ENCODE measurements around the gene FHL5. TPM values are rescaled to one million over a fixed set of nuclear protein-coding genes. Genes with fewer than 3 reads are reported as not detected.

Gene FHL5
- polyA plus RNA-seq, 1 donor, result 0.67 TPM

GRCh38 chr6:96645106-96645505, 82.2 kb downstream of the FHL5 start:
- H3K4me3 ChIP-seq (ENCODE audit: low read length), result no peak overlapping the region
- no peaks in the 10 kb centered on the region for H3K4me1 ChIP-seq (ENCODE audit: control insufficient read depth, insufficient read depth, low read length)
- H3K27me3 ChIP-seq (ENCODE audit: control insufficient read depth, insufficient read depth, low read length), result no peaks in the 10 kb centered on the region
- no peaks in the 10 kb centered on the region for H3K36me3 ChIP-seq (ENCODE audit: control insufficient read depth, insufficient read depth, low read length)
- H3K27ac ChIP-seq (ENCODE audit: low read length), result no peak overlapping the region
- no peak for DNase-seq
- WGBS (ENCODE audit: insufficient coverage, low lambda C conversion rate), result 89% methylated on average over 3 of the region's 5 CpGs
- H3K9me3 ChIP-seq (ENCODE audit: control insufficient read depth, low read depth, low read length), result no peaks in the 10 kb centered on the region

GRCh38 chr6:96649926-96650325, 87.0 kb downstream of the FHL5 start:
- Histone ChIP-seq H3K27ac (ENCODE audit: low read length) (no peak overlapping the region), H3K27me3 (ENCODE audit: control insufficient read depth, insufficient read depth, low read length) (no peaks in the 10 kb centered on the region), H3K9me3 (ENCODE audit: control insufficient read depth, low read depth, low read length) (no peaks in the 10 kb centered on the region), H3K4me1 (ENCODE audit: control insufficient read depth, insufficient read depth, low read length) (no peaks in the 10 kb centered on the region), H3K4me3 (ENCODE audit: low read length) (no peak overlapping the region), H3K36me3 (ENCODE audit: control insufficient read depth, insufficient read depth, low read length) (no peaks in the 10 kb centered on the region)
- DNase-seq, result no peak
- 88% methylated on average over 3 of the region's 3 CpGs for WGBS (ENCODE audit: insufficient coverage, low lambda C conversion rate)

- no peak overlapping the region for H3K4me3 ChIP-seq (ENCODE audit: low read length)
- no CpG with 5 or more reads among the region's 1 CpG for WGBS (ENCODE audit: insufficient coverage, low lambda C conversion rate)
- no peaks in the 10 kb centered on the region for H3K27me3 ChIP-seq (ENCODE audit: control insufficient read depth, insufficient read depth, low read length)
- H3K4me1 ChIP-seq (ENCODE audit: control insufficient read depth, insufficient read depth, low read length), result no peaks in the 10 kb centered on the region
- no peaks in the 10 kb centered on the region for H3K36me3 ChIP-seq (ENCODE audit: control insufficient read depth, insufficient read depth, low read length)
- no peak for DNase-seq
- H3K9me3 ChIP-seq (ENCODE audit: control insufficient read depth, low read depth, low read length), result no peaks in the 10 kb centered on the region
- no peak overlapping the region for H3K27ac ChIP-seq (ENCODE audit: low read length)
These were observed 88.9 kb downstream of the FHL5 start for GRCh38 chr6:96651816-96652215.

- H3K27ac ChIP-seq (ENCODE audit: low read length), result no peak overlapping the region
- DNase-seq, result no peak
- no peaks in the 10 kb centered on the region for H3K4me1 ChIP-seq (ENCODE audit: control insufficient read depth, insufficient read depth, low read length)
- H3K9me3 ChIP-seq (ENCODE audit: control insufficient read depth, low read depth, low read length), result no peaks in the 10 kb centered on the region
- no peak overlapping the region for H3K4me3 ChIP-seq (ENCODE audit: low read length)
- no peaks in the 10 kb centered on the region for H3K36me3 ChIP-seq (ENCODE audit: control insufficient read depth, insufficient read depth, low read length)
- 88% methylated on average over 1 of the region's 2 CpGs for WGBS (ENCODE audit: insufficient coverage, low lambda C conversion rate)
- H3K27me3 ChIP-seq (ENCODE audit: control insufficient read depth, insufficient read depth, low read length), result no peaks in the 10 kb centered on the region
These were observed 89.6 kb downstream of the FHL5 start for GRCh38 chr6:96652552-96652951.

GRCh38 chr6:96653181-96653580, 90.3 kb downstream of the FHL5 start:
- no CpG with 5 or more reads among the region's 1 CpG for WGBS (ENCODE audit: insufficient coverage, low lambda C conversion rate)
- Histone ChIP-seq H3K27me3 (ENCODE audit: control insufficient read depth, insufficient read depth, low read length) (no peaks in the 10 kb centered on the region), H3K9me3 (ENCODE audit: control insufficient read depth, low read depth, low read length) (no peaks in the 10 kb centered on the region), H3K27ac (ENCODE audit: low read length) (no peak overlapping the region), H3K4me3 (ENCODE audit: low read length) (no peak overlapping the region), H3K36me3 (ENCODE audit: control insufficient read depth, insufficient read depth, low read length) (no peaks in the 10 kb centered on the region), H3K4me1 (ENCODE audit: control insufficient read depth, insufficient read depth, low read length) (no peaks in the 10 kb centered on the region)
- no peak for DNase-seq

GRCh38 chr6:96656567-96656966, 93.6 kb downstream of the FHL5 start:
- DNase-seq, result no peak
- no peaks in the 10 kb centered on the region for H3K27me3 ChIP-seq (ENCODE audit: control insufficient read depth, insufficient read depth, low read length)
- no peaks in the 10 kb centered on the region for H3K9me3 ChIP-seq (ENCODE audit: control insufficient read depth, low read depth, low read length)
- no peak overlapping the region for H3K4me3 ChIP-seq (ENCODE audit: low read length)
- H3K36me3 ChIP-seq (ENCODE audit: control insufficient read depth, insufficient read depth, low read length), result no peaks in the 10 kb centered on the region
- H3K4me1 ChIP-seq (ENCODE audit: control insufficient read depth, insufficient read depth, low read length), result no peaks in the 10 kb centered on the region
- WGBS (ENCODE audit: insufficient coverage, low lambda C conversion rate), result 100% methylated on average over 1 of the region's 1 CpG
- no peak overlapping the region for H3K27ac ChIP-seq (ENCODE audit: low read length)

GRCh38 chr6:96657344-96657743, 94.4 kb downstream of the FHL5 start:
- no peaks in the 10 kb centered on the region for H3K9me3 ChIP-seq (ENCODE audit: control insufficient read depth, low read depth, low read length)
- H3K4me1 ChIP-seq (ENCODE audit: control insufficient read depth, insufficient read depth, low read length), result no peaks in the 10 kb centered on the region
- no peaks in the 10 kb centered on the region for H3K36me3 ChIP-seq (ENCODE audit: control insufficient read depth, insufficient read depth, low read length)
- DNase-seq, result no peak
- no CpG with 5 or more reads among the region's 5 CpGs for WGBS (ENCODE audit: insufficient coverage, low lambda C conversion rate)
- H3K27me3 ChIP-seq (ENCODE audit: control insufficient read depth, insufficient read depth, low read length), result no peaks in the 10 kb centered on the region
- no peak overlapping the region for H3K4me3 ChIP-seq (ENCODE audit: low read length)
- H3K27ac ChIP-seq (ENCODE audit: low read length), result no peak overlapping the region

- no peaks in the 10 kb centered on the region for H3K36me3 ChIP-seq (ENCODE audit: control insufficient read depth, insufficient read depth, low read length)
- no peak for DNase-seq
- H3K4me3 ChIP-seq (ENCODE audit: low read length), result no peak overlapping the region
- H3K27ac ChIP-seq (ENCODE audit: low read length), result no peak overlapping the region
- no peaks in the 10 kb centered on the region for H3K27me3 ChIP-seq (ENCODE audit: control insufficient read depth, insufficient read depth, low read length)
- no peaks in the 10 kb centered on the region for H3K4me1 ChIP-seq (ENCODE audit: control insufficient read depth, insufficient read depth, low read length)
- H3K9me3 ChIP-seq (ENCODE audit: control insufficient read depth, low read depth, low read length), result no peaks in the 10 kb centered on the region
- WGBS (ENCODE audit: insufficient coverage, low lambda C conversion rate), result 100% methylated on average over 2 of the region's 4 CpGs
These were observed 96.3 kb downstream of the FHL5 start for GRCh38 chr6:96659084-96659845.

Other genes starting within 250 kb of the FHL5 start
- gene UFL1, start 41.3 kb upstream of the FHL5 start, polyA plus RNA-seq, result 43.9 TPM